ENCODE measurements around the gene PARVB.

PARVB gene

DNA sequence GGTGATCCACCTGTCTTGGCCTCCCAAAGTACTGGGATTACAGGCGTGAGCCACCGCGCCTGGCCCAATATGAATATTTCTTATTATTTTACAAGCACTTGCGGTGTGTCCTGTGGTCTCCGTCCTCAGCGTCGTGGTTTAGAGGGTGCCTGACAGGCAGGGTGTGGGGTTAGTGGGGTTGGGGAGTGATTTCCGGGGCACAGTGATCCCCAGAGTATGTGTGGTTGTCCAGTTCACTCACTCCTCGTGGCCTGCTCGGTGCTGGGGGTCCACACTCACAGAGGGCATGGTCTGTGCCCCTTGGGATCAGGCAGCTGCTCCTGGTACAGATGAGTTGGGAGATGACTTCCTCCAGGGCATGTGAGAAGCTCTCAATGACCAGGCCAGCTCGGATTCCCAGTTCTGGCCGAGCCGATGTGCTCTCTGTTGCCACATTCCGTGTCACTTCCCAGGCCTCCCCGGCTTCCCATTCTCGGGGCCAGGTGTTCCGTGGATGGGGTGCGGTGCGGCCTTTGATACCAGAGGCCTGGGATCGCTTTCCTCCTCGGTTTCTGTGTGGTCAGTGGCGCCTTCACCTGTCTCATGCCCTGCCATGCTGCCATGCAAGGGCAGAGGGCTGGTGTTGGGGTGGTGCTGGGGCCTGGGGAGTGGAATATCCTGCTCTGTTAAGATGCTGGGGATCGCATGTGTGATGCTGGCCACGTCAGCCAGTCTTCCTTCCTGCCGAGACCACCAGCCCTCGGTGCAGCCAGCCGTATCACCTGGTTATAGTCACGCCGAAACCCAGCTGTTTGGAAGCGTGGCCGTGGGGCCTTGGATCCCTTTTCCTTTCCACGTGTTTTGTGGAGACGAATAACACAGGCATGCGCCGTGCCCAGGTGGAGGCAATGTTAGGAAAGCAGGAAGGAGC is 39.6 kb downstream of the PARVB start:
- DNase-seq, result no peak

DNA sequence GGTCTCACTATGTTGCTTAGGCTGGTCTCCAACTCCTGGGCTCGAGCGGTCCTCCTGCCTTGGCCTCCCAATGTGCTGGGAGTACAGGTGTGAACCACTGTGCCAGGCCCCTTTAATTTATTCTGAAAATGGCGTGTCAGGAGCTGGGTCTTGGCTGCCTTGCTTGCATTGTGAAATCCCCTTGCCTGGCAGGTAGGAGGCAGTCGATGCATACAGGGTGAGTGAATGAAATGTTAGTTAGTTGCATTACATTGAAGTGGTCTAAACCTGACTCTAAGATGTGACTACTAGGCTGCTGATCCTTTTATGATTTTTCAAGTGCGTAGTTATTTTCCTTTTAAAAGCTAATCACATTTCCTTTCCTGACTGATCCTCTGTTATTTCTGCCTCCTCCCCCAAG is 42.9 kb downstream of the PARVB start:
- DNase-seq, result no peak

DNA sequence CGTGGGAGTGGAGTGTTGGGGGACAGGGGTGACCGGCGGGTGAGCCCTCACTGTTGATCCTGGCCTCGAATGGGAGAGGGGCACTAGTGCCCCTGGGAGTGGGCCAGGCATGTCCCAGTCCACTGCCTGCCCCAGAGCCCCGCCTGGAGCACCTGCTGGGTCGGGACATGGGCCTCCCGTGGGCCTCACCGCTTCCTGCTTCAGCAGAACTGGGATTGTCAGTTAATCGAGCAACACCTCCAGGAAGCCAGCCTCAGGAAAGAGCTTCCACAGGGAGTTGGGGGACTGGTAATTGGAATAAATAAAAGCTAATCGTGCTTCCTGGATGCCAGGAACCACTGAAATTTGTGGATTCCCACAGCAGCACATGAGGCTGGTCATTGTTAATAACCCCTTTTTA is 43.8 kb downstream of the PARVB start:
- no peak for DNase-seq

DNA sequence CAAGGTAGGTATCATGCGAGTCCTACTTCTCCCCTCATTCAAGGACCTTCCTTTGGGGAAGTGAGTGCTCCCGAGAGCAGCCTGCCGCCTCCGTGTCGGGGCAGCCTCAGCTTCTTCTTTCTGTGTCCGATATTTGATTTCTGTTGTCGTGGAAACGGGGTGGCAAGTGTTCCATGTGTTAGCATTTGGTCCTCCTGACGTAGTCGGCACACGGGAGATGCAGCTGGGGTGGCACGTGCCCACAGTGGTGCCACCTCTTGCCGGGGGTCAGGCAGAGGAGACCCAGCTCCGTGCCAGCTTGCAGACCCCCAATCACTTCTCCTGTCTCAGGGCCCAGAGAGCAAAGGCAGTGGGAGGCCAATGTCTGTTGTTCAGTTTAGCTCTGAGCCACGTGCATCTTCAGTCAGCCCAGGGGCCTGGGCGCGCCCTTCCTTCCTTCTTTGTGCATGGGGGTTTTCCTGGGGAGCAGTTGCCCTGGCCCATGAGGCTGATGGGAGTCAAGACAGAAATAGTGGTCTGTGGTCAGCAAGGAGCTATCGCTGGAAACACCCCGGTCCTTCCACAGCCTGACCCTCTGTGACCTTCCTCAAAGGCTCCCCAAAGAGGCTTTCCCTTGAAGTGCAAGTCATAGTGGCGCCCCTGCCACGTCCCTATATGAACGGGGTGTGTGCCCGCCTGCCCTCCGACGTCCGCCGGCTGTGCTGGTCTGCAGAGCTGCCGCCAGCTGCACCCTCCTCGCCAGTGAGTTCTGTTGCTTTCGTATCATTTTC is 44.5 kb downstream of the PARVB start:
- DNase-seq, result no peak

DNA sequence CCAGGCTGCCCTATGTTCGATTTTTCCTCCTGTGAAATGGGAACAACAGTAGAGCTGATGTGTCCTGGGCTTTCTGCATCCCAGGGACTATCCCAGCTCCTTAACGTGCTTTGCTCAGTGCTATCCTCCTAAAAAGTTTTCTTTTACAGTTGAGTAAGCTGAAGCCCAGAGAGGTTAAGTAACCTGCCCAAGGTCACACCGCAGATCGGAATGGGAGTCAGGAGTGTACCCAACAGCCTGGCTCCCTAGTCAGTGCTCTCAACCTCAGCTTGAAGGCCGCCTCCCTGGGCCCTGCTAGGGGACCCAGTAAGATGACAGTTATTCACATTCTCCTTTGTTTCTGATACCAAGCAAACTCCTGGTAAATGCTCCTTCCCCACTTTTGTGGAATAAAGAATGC is 45.9 kb downstream of the PARVB start:
- no peak for DNase-seq

- no peak for DNase-seq
Measured at GRCh38 chr22:44071781-44072326, 47.8 kb downstream of the PARVB start.

- DNase-seq, result no peak
Measured at GRCh38 chr22:44074337-44074984, 50.4 kb downstream of the PARVB start.

GRCh38 chr22:44075022-44075421 is 50.9 kb downstream of the PARVB start:
- no peak for DNase-seq

- DNase-seq, result no peak
Measured at GRCh38 chr22:44075670-44076069, 51.6 kb downstream of the PARVB start.

- DNase-seq, result no peak
Measured at GRCh38 chr22:44076825-44077224, 52.7 kb downstream of the PARVB start.

GRCh38 chr22:44080936-44081861 is 57.1 kb downstream of the PARVB start:
- DNase-seq, result peak; percentile 91

DNA sequence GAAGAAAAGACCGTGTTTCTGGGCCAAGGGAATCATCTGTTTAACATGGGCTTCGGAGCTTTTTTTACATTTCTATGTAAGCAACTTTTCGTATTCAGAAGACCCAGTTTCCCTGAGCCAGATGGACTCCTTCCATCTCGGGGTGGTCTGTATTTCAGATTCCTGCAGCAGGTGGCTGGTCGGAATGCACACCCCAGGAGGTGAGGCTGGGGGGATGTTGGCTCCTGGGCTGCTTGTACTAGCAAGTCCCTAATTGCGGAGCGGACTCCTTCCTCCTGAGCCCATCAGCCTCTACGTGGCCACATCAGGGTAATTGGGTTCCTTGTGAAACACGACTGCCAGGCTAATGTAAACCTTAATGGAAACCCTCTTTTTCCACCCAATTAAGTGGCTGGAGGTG is 58.7 kb downstream of the PARVB start:
- no peak for DNase-seq

DNA sequence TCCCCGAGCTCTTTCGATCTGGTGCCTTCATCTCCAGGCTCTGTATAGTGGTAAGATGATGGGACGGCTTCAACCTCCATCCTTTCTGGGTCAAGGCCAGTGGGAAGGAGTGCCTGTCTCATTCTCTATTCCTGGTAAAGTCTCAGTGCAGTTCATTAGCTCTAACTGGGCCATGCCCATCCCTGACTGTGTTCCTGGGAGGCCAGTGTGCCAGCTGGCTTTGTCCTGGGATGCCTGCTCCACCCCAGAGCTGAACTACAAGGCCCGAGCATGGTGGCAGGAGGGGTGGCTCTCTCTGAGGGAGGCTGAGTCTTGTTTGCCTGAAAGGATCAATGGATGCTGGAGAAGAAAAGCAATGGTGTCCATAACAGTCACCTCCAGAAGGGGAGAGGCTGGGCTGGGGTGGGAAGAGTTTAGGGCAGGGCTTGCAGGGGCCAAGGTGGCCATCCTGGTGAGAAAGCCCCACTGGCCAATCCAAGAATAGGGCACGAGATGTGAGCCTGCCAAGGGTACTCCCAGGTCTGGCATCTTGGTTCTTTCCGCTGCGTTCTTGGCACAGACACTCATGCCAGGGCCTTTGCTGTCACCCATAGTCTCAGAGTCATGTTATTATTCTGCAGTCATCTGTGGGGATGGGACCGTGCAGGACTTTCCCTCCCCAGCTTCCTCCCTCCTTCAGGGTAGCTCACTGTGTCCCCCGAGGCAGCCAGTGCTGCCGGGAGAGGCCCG is 60.1 kb downstream of the PARVB start:
- no peak for DNase-seq

- DNase-seq, result peak; percentile 25
Measured at GRCh38 chr22:44085743-44086270, 61.7 kb downstream of the PARVB start.

DNA sequence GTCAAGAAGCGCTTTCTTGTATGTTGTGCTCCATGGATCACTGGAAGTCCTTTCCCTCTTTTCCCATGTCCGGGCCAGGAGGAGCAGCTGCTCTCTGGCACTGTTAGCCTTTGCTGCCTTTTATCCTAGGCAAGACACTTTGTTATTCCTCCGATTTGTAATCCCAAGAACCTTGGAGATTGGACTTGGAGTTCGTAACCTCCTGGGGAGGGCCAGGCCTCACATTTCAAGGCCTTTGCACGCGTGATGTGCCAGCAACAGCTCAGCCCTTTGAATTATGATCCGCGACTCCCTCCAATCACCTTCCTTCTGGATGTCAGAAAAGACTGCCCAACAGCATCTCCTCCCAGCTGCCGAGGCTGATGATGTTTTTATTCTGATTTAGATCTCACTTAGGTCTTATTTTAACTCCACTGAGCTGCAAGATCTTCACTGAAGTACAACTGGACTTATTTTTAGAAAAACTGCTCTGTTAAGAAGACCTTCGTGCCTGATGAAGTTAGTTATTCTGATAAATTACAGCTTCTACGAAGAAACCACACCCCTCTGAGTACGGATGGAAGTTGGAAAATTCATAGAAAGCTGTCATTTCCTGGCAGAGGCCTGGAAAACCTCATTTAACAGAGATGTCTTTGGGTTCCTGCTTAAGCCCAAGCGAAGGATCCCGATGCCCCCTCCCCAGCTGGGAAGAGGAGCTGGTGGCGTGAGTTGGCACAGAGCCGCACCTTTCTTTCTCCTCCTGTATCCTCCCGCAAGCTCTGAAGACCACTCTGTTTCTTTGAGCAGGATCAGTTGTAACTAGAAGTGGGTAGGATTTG is 62.4 kb downstream of the PARVB start:
- no peak for DNase-seq

GRCh38 chr22:44087089-44087430 is 63.0 kb downstream of the PARVB start:
- no peak for DNase-seq

DNA sequence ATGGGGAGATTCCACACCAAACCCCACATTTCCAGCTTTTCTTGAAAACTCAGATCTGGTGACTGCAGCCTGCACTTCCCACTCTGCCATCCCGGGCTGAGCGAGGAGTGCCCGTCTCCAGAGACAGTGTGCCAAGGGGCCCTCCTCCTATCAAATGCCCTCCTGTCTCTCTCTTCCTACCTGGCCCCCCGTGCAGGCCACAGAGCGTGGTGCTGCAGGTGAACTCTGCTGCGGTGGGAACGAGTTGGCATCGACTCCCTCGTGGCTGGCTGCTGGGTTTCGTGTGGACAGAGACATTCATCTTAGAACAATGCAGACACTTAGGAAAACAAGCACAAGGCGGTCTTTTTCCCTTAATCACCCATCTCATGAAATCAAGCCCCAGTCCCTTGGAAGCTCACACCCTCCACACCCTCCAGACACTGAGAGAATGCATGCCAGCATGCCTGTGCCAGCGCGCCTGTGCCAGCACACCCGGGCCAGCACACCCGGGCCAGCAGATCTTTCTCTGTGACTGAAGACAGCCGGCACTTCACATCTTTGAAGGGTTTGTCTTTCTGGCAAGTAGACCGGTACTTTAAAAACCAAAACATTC is 65.0 kb downstream of the PARVB start:
- DNase-seq, result no peak

GRCh38 chr22:44089717-44090570 is 65.8 kb downstream of the PARVB start:
- DNase-seq, result no peak

DNA sequence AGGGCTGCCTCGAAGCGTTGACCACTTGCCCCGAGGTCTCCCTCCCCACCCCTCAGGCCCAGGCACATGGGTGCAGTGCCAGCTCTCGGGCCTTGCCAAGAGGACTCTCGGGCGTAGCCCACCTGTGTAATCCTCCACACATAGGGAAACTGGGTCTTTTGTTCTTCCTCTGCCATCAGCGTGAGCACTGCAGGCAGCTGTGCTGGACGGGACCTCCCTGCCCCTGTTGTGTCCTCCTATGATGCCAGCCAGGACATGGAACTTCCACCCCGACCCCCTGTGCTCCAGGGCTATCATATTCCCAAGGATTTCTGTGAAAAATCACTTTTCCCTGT is 66.4 kb downstream of the PARVB start:
- DNase-seq, result no peak
